Vagina (tissue), 2 donors: ENCODE measurements around the gene SLC25A26.

Source experiments
- CTCF ChIP-seq, 3 experiments: fragments of 450-650 bp in 2 of 3; fragments of 200-600 bp in 1 of 3; sonication (generic) in 1 of 3; IDR thresholded peaks; one replicate each; pipeline ENCODE4 v1.5.1; 2017 to 2019; ENCODE audit warnings: antibody characterized with exemption in 3 of 3, mild to moderate bottlenecking in 2 of 3, moderate library complexity in 2 of 3
- POLR2A ChIP-seq, 2 donors: fragments of 450-650 bp; IDR thresholded peaks; one replicate each; pipeline ENCODE4 v1.6.1; 2017; ENCODE audit warnings: antibody characterized with exemption in 2 of 2, mild to moderate bottlenecking in 2 of 2, moderate library complexity in 2 of 2

GRCh38 chr3:66297260-66297873 lies 76.6 kb downstream of the SLC25A26 start:
- TF ChIP-seq CTCF (IDR thresholded peaks at IDR 0.05) (no peak), POLR2A (IDR thresholded peaks at IDR 0.05) (no peak)
